BLaER1 (cell line): Measurements from ENCODE around the gene AK4.
"Not testable (repeated sequence)": the region's sequence is repeated elsewhere in the genome, so short reads cannot be mapped to it uniquely, and the experiment has no call there.

ENCODE experiments used
- H3K27ac ChIP-seq: shearing (Covaris generic); formaldehyde crosslinking; 2 replicates; pipeline ENCODE4 v1.8.1; 2022
- H3K27me3 ChIP-seq: shearing (Covaris generic); formaldehyde crosslinking; 2 replicates; pipeline ENCODE4 v1.8.1; 2022
- H3K36me3 ChIP-seq: shearing (Covaris generic); formaldehyde crosslinking; 2 replicates; pipeline ENCODE4 v1.8.1; 2022
- H3K4me1 ChIP-seq: shearing (Covaris generic); formaldehyde crosslinking; 2 replicates; pipeline ENCODE4 v1.8.1; 2022
- H3K4me2 ChIP-seq: shearing (Covaris generic); formaldehyde crosslinking; 2 replicates; pipeline ENCODE4 v1.8.1; 2022
- H3K4me3 ChIP-seq: shearing (Covaris generic); formaldehyde crosslinking; 2 replicates; pipeline ENCODE4 v1.8.1; 2022
- H3K9ac ChIP-seq: shearing (Covaris generic); formaldehyde crosslinking; 2 replicates; pipeline ENCODE4 v1.8.1; 2022
- H3K9me3 ChIP-seq: shearing (Covaris generic); formaldehyde crosslinking; 2 replicates; pipeline ENCODE4 v1.8.1; 2022
- H4K20me1 ChIP-seq: shearing (Covaris generic); formaldehyde crosslinking; 2 replicates; pipeline ENCODE4 v1.8.1; 2022
- Cebpa-rat ChIP-seq: shearing (Covaris generic); IDR thresholded peaks from 2 replicates; pipeline ENCODE4 v1.8.1; 2022

Gene AK4

GRCh38 chr1:65138524-65138923 lies 9.5 kb upstream of the AK4 start:
- H3K27ac ChIP-seq, result no peak overlapping the region
- no peak overlapping the region for H3K4me3 ChIP-seq
- no peak for TF ChIP-seq Cebpa-rat
- H3K27me3 ChIP-seq, result no peaks in the 10 kb centered on the region
- H3K9me3 ChIP-seq, result no peaks in the 10 kb centered on the region
- no peak overlapping the region for H3K9ac ChIP-seq
- no peaks in the 10 kb centered on the region for H4K20me1 ChIP-seq
- no peaks in the 10 kb centered on the region for H3K36me3 ChIP-seq
- H3K4me1 ChIP-seq, result peaks cover 6% of the 10 kb centered on the region; the same call in 1 of the 2 replicates
- no peak overlapping the region for H3K4me2 ChIP-seq

GRCh38 chr1:65139793-65140192 lies 8.2 kb upstream of the AK4 start:
- not testable (repeated sequence) for H3K4me3 ChIP-seq, H3K9ac ChIP-seq, H3K36me3 ChIP-seq, H3K4me2 ChIP-seq, H3K27me3 ChIP-seq, H3K9me3 ChIP-seq, H4K20me1 ChIP-seq, H3K4me1 ChIP-seq, H3K27ac ChIP-seq

GRCh38 chr1:65141394-65141793 lies 6.6 kb upstream of the AK4 start:
- 0 out of 2 replicates have a peak overlapping the region, but pooled peaks have one; percentile 3 for H3K4me2 ChIP-seq
- no peak overlapping the region for H3K4me3 ChIP-seq
- no peak overlapping the region for H3K9ac ChIP-seq

GRCh38 chr1:65141918-65142317 lies 6.1 kb upstream of the AK4 start:
- Histone ChIP-seq H3K27ac (no peak overlapping the region), H3K4me2 (no peak overlapping the region), H4K20me1 (no peaks in the 10 kb centered on the region), H3K9me3 (no peaks in the 10 kb centered on the region), H3K36me3 (no peaks in the 10 kb centered on the region), H3K9ac (no peak overlapping the region), H3K4me1 (peaks cover 13% of the 10 kb centered on the region), H3K4me3 (no peak overlapping the region), H3K27me3 (peaks cover 19% of the 10 kb centered on the region)
- TF ChIP-seq Cebpa-rat, result no peak

More at GRCh38 chr1:65141394-65141793, 6.6 kb upstream of the AK4 start:
- Histone ChIP-seq H3K36me3 (no peaks in the 10 kb centered on the region), H3K9me3 (no peaks in the 10 kb centered on the region), H3K27ac (no peak overlapping the region), H4K20me1 (no peaks in the 10 kb centered on the region), H3K27me3 (peaks cover 14% of the 10 kb centered on the region), H3K4me1 (peaks cover 8% of the 10 kb centered on the region; the same call in 1 of the 2 replicates)
- no peak for TF ChIP-seq Cebpa-rat

GRCh38 chr1:65143112-65143658 lies 4.8 kb upstream of the AK4 start:
- H4K20me1 ChIP-seq, H3K9ac ChIP-seq, H3K4me2 ChIP-seq, H3K4me3 ChIP-seq, H3K36me3 ChIP-seq, H3K9me3 ChIP-seq, H3K27ac ChIP-seq: not testable (repeated sequence)
- Histone ChIP-seq H3K27me3 (peaks cover 32% of the 10 kb centered on the region), H3K4me1 (peaks cover 17% of the 10 kb centered on the region)

- Histone ChIP-seq H3K9me3 (no peaks in the 10 kb centered on the region), H3K27me3 (peaks cover 64% of the 10 kb centered on the region), H4K20me1 (peaks cover 33% of the 10 kb centered on the region), H3K27ac (peak overlapping the region; percentile 44; the same call in 1 of the 2 replicates), H3K9ac (peak overlapping the region; percentile 73), H3K4me2 (peak overlapping the region; percentile 100), H3K4me1 (peaks cover 27% of the 10 kb centered on the region), H3K36me3 (no peaks in the 10 kb centered on the region), H3K4me3 (peak overlapping the region; percentile 88)
- TF ChIP-seq Cebpa-rat, result no peak
Measured at GRCh38 chr1:65146908-65147423, 1.0 kb upstream of the AK4 start.

- Histone ChIP-seq H3K4me2 (peak overlapping the region; percentile 100), H3K27me3 (peaks cover 64% of the 10 kb centered on the region)
Measured at GRCh38 chr1:65147424-65148177, 402 bp upstream of the AK4 start.

GRCh38 chr1:65148548-65149350 lies 746 bp downstream of the AK4 start:
- Histone ChIP-seq H3K27me3 (peaks cover 64% of the 10 kb centered on the region), H3K36me3 (peaks cover 3% of the 10 kb centered on the region; the same call in 1 of the 2 replicates), H3K27ac (peak overlapping the region; percentile 47; the same call in 1 of the 2 replicates), H3K4me2 (peak overlapping the region; percentile 100), H3K9ac (peak overlapping the region; percentile 73), H3K4me1 (peaks cover 27% of the 10 kb centered on the region), H3K9me3 (no peaks in the 10 kb centered on the region), H4K20me1 (peaks cover 48% of the 10 kb centered on the region), H3K4me3 (peak overlapping the region; percentile 88)
- TF ChIP-seq Cebpa-rat, result no peak

More at GRCh38 chr1:65147424-65148177, 402 bp upstream of the AK4 start:
- H4K20me1 ChIP-seq, result peaks cover 37% of the 10 kb centered on the region
- peak overlapping the region; percentile 73 for H3K9ac ChIP-seq
- no peak for TF ChIP-seq Cebpa-rat
- no peaks in the 10 kb centered on the region for H3K9me3 ChIP-seq
- H3K36me3 ChIP-seq, result no peaks in the 10 kb centered on the region
- H3K4me1 ChIP-seq, result peaks cover 27% of the 10 kb centered on the region
- H3K27ac ChIP-seq, result peak overlapping the region; percentile 44; the same call in 1 of the 2 replicates
- peak overlapping the region; percentile 88 for H3K4me3 ChIP-seq

GRCh38 chr1:65149351-65150107 lies 1.5 kb downstream of the AK4 start:
- Histone ChIP-seq H3K4me2 (peak overlapping the region; percentile 100), H3K9ac (peak overlapping the region; percentile 73; the same call in 1 of the 2 replicates), H3K9me3 (no peaks in the 10 kb centered on the region), H3K27me3 (peaks cover 64% of the 10 kb centered on the region), H3K4me1 (peaks cover 27% of the 10 kb centered on the region), H3K4me3 (peak overlapping the region; percentile 88), H3K27ac (no peak overlapping the region), H3K36me3 (peaks cover 6% of the 10 kb centered on the region; the same call in 1 of the 2 replicates), H4K20me1 (peaks cover 56% of the 10 kb centered on the region)
- TF ChIP-seq Cebpa-rat, result no peak
